Cortex of kidney (tissue), 1 donor: ENCODE data around the gene TRPV5.

Experiments
- DNase-seq: peaks from one replicate; lab custom pipeline; 2025; lab: John Stamatoyannopoulos, UW

Gene TRPV5

GRCh38 chr7:142940966-142941535 lies 7.5 kb upstream of the TRPV5 start:
- DNase-seq: no peak

GRCh38 chr7:142939226-142939910 lies 5.8 kb upstream of the TRPV5 start, which contains the start of gene LLCFC1:
Gene LLCFC1, plus strand, starts transcription at chr7:142939484. Its CDS starts 138 bp downstream, at chr7:142939622.
- DNase-seq: no peak

- no peak for DNase-seq
Observed at GRCh38 chr7:142938611-142939010, 5.1 kb upstream of the TRPV5 start.

- DNase-seq: no peak
Observed at GRCh38 chr7:142935941-142936565, 2.5 kb upstream of the TRPV5 start.

- DNase-seq: no peak
Observed at GRCh38 chr7:142934056-142934455, 510 bp upstream of the TRPV5 start.

GRCh38 chr7:142933092-142933475 lies 462 bp downstream of the TRPV5 start:
- no peak for DNase-seq

GRCh38 chr7:142932386-142933091 lies 1.0 kb downstream of the TRPV5 start:
- no peak for DNase-seq

- DNase-seq: no peak
Observed at GRCh38 chr7:142930126-142930730, 3.3 kb downstream of the TRPV5 start.

- DNase-seq: no peak
Observed at GRCh38 chr7:142927949-142928348, 5.6 kb downstream of the TRPV5 start.

GRCh38 chr7:142927085-142927745 lies 6.3 kb downstream of the TRPV5 start:
- no peak for DNase-seq

GRCh38 chr7:142925413-142925812 lies 8.1 kb downstream of the TRPV5 start:
- no peak for DNase-seq

GRCh38 chr7:142923391-142923790 lies 10.2 kb downstream of the TRPV5 start:
- no peak for DNase-seq

- DNase-seq: no peak
Observed at GRCh38 chr7:142919656-142920055, 13.9 kb downstream of the TRPV5 start.

- no peak for DNase-seq
Observed at GRCh38 chr7:142918901-142919300, 14.6 kb downstream of the TRPV5 start.

GRCh38 chr7:142917447-142917846 lies 16.1 kb downstream of the TRPV5 start:
- DNase-seq: no peak

- DNase-seq: no peak
Observed at GRCh38 chr7:142916508-142916907, 17.0 kb downstream of the TRPV5 start.

- DNase-seq: no peak
Observed at GRCh38 chr7:142915315-142915714, 18.2 kb downstream of the TRPV5 start.

GRCh38 chr7:142914121-142914520 lies 19.4 kb downstream of the TRPV5 start:
- no peak for DNase-seq

GRCh38 chr7:142913566-142913965 lies 20.0 kb downstream of the TRPV5 start:
- DNase-seq: no peak

- DNase-seq: no peak
Observed at GRCh38 chr7:142913051-142913450, 20.5 kb downstream of the TRPV5 start.

- DNase-seq: no peak
Observed at GRCh38 chr7:142910481-142910880, 23.1 kb downstream of the TRPV5 start.

- no peak for DNase-seq
Observed at GRCh38 chr7:142910031-142910433, 23.5 kb downstream of the TRPV5 start.
